Tibial nerve (tissue), 4 donors: Measurements from ENCODE around the gene CXCL10.

Experiments
- CTCF ChIP-seq, 5 experiments: fragments of 200-600 bp in 3 of 5; fragments of 450-650 bp in 2 of 5; sonication (generic) in 3 of 5; IDR thresholded peaks; one replicate each; pipeline ENCODE4 v1.5.1; 2016 to 2019; ENCODE audit warnings: antibody characterized with exemption in 5 of 5, mild to moderate bottlenecking in 3 of 5, moderate library complexity in 2 of 5
- EP300 ChIP-seq, 2 donors: sonication (generic); formaldehyde crosslinking; IDR thresholded peaks; one replicate each; pipeline ENCODE4 v1.6.1; 2017; ENCODE audit warnings: antibody characterized with exemption in 2 of 2, mild to moderate bottlenecking in 1 of 2

GRCh38 chr4:76003620-76004019, 19.7 kb downstream of the CXCL10 start:
- no peak for TF ChIP-seq EP300 (IDR thresholded peaks at IDR 0.05)
- no peak for TF ChIP-seq CTCF (IDR thresholded peaks at IDR 0.05)
